Measurements from ENCODE around the gene SIGLEC10. TPM values are rescaled to one million over a fixed set of nuclear protein-coding genes. Genes with fewer than 3 reads are reported as not detected.
"Not testable (repeated sequence)": the region's sequence is repeated elsewhere in the genome, so short reads cannot be mapped to it uniquely, and the experiment has no call there.

SIGLEC10 gene
- total RNA-seq, 2 donors from 2014 or later = 1.4 to 1.6 TPM

GRCh38 chr19:51402117-51402516 lies 15.3 kb downstream of the SIGLEC10 start:
- no peak for ATAC-seq
- DNase-seq = no peak
- intact Hi-C loops (cut with DNase I) = loop anchor here in 1 of 2 donors (10.0 kb wide), 1 partner anchor 67 kb away; no protein-coding TSS in a partner anchor

DNA sequence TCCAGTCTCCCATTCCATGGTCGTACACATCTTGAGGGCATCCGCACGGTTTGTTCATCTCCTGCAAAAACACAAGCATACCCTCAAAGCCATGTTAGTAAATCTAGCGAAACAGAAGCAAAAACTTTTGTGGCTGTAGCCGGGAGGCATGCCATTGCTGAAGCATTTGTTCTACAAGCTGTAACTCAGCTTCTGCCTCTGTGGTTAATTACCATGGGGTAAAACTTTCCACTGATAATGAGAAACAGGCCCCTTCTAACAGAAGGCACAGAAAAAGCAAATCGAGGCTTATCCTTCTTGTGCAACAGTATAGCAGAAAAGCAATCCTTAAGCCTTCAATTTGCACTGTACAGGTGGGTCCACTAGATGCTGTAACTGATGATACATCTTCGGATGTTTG lies 17.5 kb downstream of the SIGLEC10 start:
- intact Hi-C loops (cut with DNase I) = loop anchor here (10.0 kb wide), 2 partner anchors 55 to 65 kb away; partner anchors contain the start of gene VSIG10L (in 1 of the 2)
- not testable (repeated sequence) for ATAC-seq, DNase-seq

- no peak for ATAC-seq
- no peak for DNase-seq
- intact Hi-C loops (cut with DNase I) = loop anchor here in 1 of 2 donors (10.0 kb wide), 1 partner anchor 54 kb away; the partner anchor contains the start of gene VSIG10L
These were observed 18.2 kb downstream of the SIGLEC10 start for GRCh38 chr19:51399231-51399630.

DNA sequence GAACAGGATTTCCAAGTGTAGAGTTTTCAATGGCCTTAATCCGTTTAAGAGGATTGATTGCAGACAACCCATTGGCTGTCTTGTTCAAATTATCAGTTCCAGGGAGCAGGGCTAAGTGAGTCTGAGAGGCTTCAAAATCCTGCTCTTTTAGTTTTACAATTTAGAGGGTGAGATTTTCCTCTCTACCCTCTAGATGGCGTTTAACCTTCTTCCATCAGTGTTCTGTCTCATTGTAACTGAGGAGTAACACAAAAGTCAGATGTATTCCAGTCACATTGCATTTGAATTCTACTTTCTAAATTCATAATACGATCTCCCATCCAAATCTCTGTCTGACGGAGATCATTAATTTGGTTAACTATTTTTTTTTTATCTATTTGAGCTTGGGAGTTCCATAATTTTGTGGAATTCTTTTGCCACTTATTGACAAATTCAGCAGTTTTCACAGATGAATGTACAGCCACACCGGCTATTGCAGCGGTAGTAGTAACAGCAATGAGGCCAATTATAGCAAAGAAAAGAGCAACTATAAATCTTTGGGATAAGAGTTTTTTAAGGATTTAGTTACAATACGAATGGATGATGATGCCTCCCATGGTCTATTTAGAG lies 19.2 kb downstream of the SIGLEC10 start:
- no peak for ATAC-seq
- no peak for DNase-seq
- intact Hi-C loops (cut with DNase I) = loop anchor here in 1 of 2 donors (10.0 kb wide), 1 partner anchor 53 kb away; the partner anchor contains the start of gene VSIG10L

- not testable (repeated sequence) for ATAC-seq, DNase-seq
- intact Hi-C loops (cut with DNase I) = loop anchor here in 1 of 2 donors (10.0 kb wide), 1 partner anchor 53 kb away; the partner anchor contains the start of gene VSIG10L
These were observed 20.0 kb downstream of the SIGLEC10 start for GRCh38 chr19:51397453-51397852.

GRCh38 chr19:51396175-51396574 lies 21.3 kb downstream of the SIGLEC10 start:
- ATAC-seq = no peak
- intact Hi-C loops (cut with DNase I) = loop anchor here in 1 of 2 donors (10.0 kb wide), 1 partner anchor 51 kb away; the partner anchor contains the start of gene VSIG10L

GRCh38 chr19:51394050-51394836 lies 23.2 kb downstream of the SIGLEC10 start:
- intact Hi-C loops (cut with DNase I) = loop anchor here in 1 of 2 donors (10.0 kb wide), 1 partner anchor 49 kb away; the partner anchor contains the start of gene VSIG10L
- peak; percentile 98 for ATAC-seq
- DNase-seq = peak; percentile 95

More at GRCh38 chr19:51396175-51396574, 21.3 kb downstream of the SIGLEC10 start:
- DNase-seq = no peak

DNA sequence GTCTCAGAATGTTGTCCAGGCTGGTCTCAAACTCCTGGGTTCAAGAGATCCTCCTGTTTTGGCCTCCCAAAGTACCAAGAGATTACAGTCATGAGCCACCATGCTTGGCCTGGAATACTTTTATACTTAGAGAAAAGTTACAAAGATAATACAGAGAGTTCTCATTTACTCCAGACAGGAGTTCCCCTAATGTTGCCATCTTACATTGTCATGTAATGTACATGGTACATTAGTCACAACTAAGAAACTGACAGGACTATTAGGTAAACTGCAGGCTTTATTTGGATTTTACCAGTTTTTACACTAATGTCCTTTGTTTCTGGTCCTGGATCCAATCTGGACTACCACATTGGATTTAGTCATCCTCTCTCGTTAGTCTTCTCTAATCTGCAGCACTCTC lies 24.7 kb downstream of the SIGLEC10 start:
- intact Hi-C loops (cut with DNase I) = loop anchor here in 1 of 2 donors (10.0 kb wide), 1 partner anchor 48 kb away; the partner anchor contains the start of gene VSIG10L
- ATAC-seq (no peak), DNase-seq (no peak)

- no peak for ATAC-seq
- no peak for DNase-seq
- intact Hi-C loops (cut with DNase I) = loop anchor here in 1 of 2 donors (10.0 kb wide), 1 partner anchor 46 kb away; the partner anchor contains the start of gene VSIG10L
These were observed 26.3 kb downstream of the SIGLEC10 start for GRCh38 chr19:51391073-51391611.

DNA sequence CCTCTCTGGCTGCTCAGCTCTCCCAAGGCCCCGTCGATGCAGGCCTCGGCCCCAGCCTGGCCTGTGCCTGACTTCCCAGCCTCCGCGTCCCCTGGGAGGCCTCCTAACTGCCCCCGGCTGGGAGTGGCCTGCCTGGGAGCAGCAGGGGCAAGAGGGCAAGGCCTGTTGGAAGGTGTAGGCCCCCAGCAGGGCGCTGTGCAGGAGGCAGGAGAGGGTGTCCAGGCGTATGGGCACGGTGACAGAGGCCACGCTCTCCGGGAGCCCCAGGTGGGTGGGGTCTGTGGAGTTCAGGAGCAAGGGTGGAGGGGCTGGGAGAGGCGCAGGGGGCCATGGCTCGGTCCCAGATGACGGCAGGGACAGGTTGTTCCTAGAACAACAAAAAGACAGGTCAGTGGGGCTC lies 28.3 kb downstream of the SIGLEC10 start:
- DNase-seq (no peak), ATAC-seq (no peak)
- intact Hi-C loops (cut with DNase I) = no loop called here

DNA sequence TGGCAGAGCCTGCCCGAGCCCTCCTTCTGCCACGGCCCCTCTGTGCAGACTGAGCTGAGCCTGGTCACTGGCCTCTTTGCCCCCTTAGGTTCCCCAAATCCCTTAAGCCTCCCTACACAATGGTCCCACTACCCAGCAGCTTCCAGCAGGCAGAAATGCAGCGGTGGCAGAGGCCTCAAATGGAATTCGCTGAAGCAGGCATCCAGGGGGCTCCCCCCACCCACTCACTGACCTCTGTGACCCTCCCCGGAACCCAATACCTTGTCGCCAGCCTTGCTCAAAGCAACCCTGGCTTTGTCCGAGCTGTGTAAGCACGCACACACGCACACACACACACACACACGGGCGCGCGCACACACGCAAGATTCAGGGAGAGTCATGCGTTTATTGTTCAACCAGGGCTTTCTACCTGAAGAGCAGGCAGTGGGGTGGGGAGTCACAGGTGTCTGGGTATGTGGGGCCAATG lies 29.5 kb downstream of the SIGLEC10 start, which contains the start of gene LIM2:
Gene LIM2, minus strand, starts transcription at position 51 of the 466 bp plus-strand sequence. CDS start 531 bp downstream, outside the sequence.
- DNase-seq (no peak), ATAC-seq (no peak)
- intact Hi-C loops (cut with DNase I) = no loop called here

DNA sequence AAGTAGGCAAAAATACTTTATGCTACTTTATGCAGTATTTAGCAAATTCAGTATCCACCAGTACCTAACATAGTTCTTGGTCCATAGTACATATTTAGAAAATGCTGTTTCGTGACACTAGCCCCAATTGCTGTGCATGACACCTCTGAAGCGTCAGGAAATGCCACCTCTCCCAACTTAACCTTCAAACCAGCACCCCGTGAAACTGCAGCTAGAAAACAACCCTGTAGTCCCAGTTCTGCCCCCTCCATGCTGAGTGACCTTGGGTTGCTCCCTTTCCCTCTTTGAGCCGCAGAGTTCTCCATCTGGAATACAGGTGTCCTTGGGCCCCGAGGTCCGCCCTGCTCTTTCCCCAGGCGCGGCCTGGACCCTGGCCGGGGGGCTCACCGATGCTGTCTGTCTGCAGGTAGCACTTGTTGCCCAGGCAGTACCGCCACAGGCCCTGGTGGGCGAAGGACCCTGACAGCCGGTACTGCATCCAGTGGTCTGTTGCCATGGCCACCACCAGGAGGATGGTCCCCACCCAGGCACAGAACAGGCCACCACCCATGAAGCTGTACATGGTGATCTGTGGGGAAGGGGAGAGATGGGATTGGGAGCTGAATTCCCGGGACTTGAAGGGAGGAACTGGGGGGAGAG lies 30.4 kb downstream of the SIGLEC10 start:
- ATAC-seq (no peak), DNase-seq (no peak)
- intact Hi-C loops (cut with DNase I) = no loop called here

GRCh38 chr19:51382004-51382403 lies 35.4 kb downstream of the SIGLEC10 start:
- ATAC-seq (no peak), DNase-seq (no peak)
- intact Hi-C loops (cut with DNase I) = no loop called here

DNA sequence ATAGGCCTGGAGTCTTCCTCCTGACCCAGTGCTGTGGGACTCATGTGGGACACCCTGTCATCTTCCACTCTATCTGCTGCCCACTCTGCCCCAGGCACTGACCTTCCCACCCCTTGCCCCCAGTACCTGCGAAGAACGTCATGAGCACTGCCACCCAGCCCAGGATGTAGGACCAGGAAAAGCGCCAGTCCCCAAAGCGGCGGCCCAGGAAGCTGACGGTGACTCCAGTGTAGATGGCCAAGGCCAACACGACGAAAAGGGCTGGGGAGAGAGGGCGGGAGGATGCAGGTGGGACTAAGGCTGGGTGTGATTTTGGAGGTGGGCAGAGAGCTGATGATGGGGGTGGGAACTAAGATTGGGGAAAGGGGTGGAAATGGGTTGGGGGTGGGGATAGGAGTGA lies 37.1 kb downstream of the SIGLEC10 start:
- ATAC-seq = no peak
- intact Hi-C loops (cut with DNase I) = no loop called here

GRCh38 chr19:51377422-51377821 lies 40.0 kb downstream of the SIGLEC10 start:
- intact Hi-C loops (cut with DNase I) = no loop called here
- ATAC-seq (no peak), DNase-seq (no peak)

More for the DNA sequence above, 37.1 kb downstream of the SIGLEC10 start:
- DNase-seq = no peak

DNA sequence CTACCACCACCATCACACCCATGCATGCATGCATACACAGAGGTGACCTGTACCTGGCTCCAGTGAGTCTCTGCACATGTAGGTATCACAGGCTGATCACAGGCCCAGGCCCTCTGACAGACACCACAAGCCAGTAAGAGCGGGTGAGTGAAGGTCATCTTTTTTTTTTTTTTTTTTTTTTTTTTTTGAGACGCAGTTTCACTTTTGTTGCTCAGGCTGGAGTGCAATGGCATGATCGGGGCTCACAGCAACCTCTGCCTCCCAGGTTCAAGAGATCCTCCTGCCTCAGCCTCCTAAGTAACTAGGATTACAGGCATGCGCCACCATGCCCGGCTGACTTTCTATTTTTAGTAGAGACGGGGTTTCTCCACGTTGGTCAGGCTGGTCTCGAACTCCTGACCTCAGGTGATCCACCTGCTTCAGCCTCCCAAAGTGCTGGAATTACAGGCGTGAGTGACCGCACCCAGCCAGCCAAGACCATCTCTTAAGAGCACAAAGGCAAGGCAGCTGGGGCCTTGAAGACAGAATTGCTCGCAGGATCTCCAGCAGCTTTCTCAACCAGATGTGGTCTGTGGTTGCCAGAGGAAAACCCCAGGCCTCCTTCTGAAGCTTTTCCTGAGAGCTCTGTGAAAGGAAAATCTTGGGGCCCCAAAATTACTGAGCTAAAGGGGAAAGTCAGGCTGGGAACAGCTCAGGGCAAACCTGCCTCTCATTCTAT lies 41.8 kb downstream of the SIGLEC10 start:
- no peak for ATAC-seq
- intact Hi-C loops (cut with DNase I) = no loop called here
- DNase-seq = no peak

DNA sequence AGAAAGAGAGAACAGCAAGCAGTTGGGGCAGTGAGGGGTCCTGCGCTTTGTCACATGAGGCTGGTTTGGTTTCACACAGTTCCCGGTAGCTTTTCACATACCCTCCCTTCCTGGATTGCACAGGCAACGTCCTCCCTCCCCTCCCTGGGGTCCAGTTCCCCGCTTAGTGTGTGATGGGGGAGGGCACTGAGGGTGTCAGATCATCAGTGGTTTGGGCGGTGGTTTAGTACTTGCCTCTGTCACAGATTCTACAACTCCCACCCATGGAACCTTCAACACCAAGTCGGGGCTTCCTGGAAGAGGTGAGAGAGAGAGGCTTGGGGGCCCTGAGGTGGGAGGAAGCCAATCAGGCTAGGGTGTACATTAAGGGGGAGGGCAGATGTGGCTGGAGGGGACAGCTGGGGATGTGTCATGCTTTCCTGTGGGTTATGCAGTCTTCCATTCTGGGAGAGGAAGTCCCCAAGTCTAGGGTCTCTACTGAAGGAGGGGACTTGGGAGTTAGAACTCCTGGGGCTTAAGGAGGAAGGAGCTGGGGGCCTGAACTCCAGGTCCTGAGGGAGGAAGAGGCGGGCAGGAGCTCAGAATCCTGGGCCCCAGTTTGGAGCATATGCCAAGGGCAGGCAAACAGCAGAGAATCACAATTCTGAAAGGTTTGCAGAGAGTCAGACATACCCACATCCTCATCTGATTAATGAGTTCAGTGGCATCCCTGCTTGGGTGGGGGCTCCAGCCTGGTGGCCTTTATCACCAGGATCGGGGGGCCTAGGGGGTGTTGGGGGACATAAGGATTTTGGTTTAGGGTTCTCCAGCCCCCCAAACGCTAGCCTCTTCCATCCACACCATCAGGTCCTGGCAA lies 44.6 kb downstream of the SIGLEC10 start, which contains the start of gene NKG7:
Gene NKG7, minus strand, starts transcription at position 6 of the 856 bp plus-strand sequence. CDS start 119 bp downstream, outside the sequence.
- ATAC-seq = peak in 1 of 2 donors; percentile 17
- DNase-seq = no peak
- intact Hi-C loops (cut with DNase I) = no loop called here
